BLaER1 treated with 17β-estradiol and CSF1 and Interleukin-3, amounts not matched to agents 10 nM and 100 nM (cell line): ENCODE results near the gene ING3.

ENCODE experiments used
- H3K27ac ChIP-seq, 11 experiments: shearing (Covaris generic); formaldehyde crosslinking; 2 replicates each; pipeline ENCODE4 v1.8.1; 2022
- H3K27me3 ChIP-seq, 11 experiments: shearing (Covaris generic); formaldehyde crosslinking; 2 replicates each; pipeline ENCODE4 v1.8.1; 2022
- H3K36me3 ChIP-seq, 11 experiments: shearing (Covaris generic); formaldehyde crosslinking; 2 replicates each; pipeline ENCODE4 v1.8.1; 2022
- H3K4me1 ChIP-seq, 10 experiments: shearing (Covaris generic); formaldehyde crosslinking; 2 replicates each; pipeline ENCODE4 v1.8.1; 2022
- H3K4me2 ChIP-seq, 11 experiments: shearing (Covaris generic); formaldehyde crosslinking; 2 replicates each; pipeline ENCODE4 v1.8.1; 2022
- H3K4me3 ChIP-seq, 10 experiments: shearing (Covaris generic); formaldehyde crosslinking; 2 replicates each; pipeline ENCODE4 v1.8.1; 2022
- H3K9ac ChIP-seq, 11 experiments: shearing (Covaris generic); formaldehyde crosslinking; 2 replicates each; pipeline ENCODE4 v1.8.1; 2022
- H3K9me3 ChIP-seq, 11 experiments: shearing (Covaris generic); formaldehyde crosslinking; replicated peaks in 1 of 11; 2 replicates each; pipeline ENCODE4 v1.8.1; 2022
- H4K20me1 ChIP-seq, 11 experiments: shearing (Covaris generic); formaldehyde crosslinking; 2 replicates each; pipeline ENCODE4 v1.8.1; 2022
- Cebpa-rat ChIP-seq, 11 experiments: shearing (Covaris generic); IDR thresholded peaks; 2 replicates each; pipeline ENCODE4 v1.8.1; 2022

The ING3 gene

DNA sequence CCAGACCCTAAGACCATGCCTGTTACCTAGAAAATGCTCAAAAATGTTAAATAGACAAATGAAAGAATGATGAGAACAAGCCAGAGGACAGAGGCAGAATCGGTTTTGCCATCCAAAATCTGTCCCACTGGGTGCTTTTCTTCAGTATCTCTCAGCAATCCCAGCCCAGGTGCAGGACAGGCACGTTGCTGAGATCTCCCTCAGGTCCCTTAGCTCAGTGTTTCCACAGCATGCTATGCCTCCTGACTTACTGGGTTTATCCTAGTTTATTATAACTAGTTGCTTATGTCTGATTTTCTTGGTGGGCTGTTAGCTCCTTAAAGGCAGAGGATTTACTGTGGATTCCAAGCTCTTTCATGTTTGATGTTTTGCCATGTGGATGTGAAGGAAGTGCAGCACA is 58.2 kb downstream of the ING3 start:
- H3K4me1 ChIP-seq: peaks cover 0 to 9% (median 0%) of the 10 kb centered on the region in 10 experiments; a peak in 1 of 20 replicates
- no peak for TF ChIP-seq Cebpa-rat (IDR thresholded peaks at IDR 0.05)

DNA sequence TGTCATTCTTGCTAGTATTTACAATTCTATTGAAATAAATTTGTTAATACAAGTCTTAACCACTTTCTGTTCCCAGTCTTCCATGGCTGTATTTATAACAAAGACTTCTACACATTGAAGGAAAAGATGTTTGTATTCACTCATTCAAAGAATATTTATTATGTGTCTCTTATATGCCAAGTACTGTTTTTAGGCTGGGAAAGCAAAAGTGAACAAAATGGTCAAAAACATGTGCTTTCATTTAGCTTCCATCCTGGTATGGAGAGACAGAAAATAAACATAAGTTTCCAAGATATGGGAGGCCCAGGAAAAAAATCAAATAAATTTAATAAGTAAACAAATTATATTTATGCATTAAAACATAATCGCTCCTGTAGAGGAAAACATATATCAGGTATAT is 60.8 kb downstream of the ING3 start:
- Histone ChIP-seq H3K4me1 (peaks cover 0 to 8% (median 0%) of the 10 kb centered on the region in 10 experiments; a peak in 1 of 20 replicates), H3K9ac (no peak overlapping the region), H3K27me3 (no peaks in the 10 kb centered on the region), H4K20me1 (no peaks in the 10 kb centered on the region), H3K27ac (no peak overlapping the region), H3K9me3 (no peaks in the 10 kb centered on the region), H3K36me3 (no peaks in the 10 kb centered on the region), H3K4me2 (no peak overlapping the region), H3K4me3 (no peak overlapping the region)
- TF ChIP-seq Cebpa-rat (IDR thresholded peaks at IDR 0.05): no peak

More for the DNA sequence above, 58.2 kb downstream of the ING3 start:
- Histone ChIP-seq H3K27me3 (no peaks in the 10 kb centered on the region), H3K9ac (no peak overlapping the region), H3K36me3 (no peaks in the 10 kb centered on the region), H4K20me1 (no peaks in the 10 kb centered on the region), H3K4me3 (no peak overlapping the region), H3K27ac (no peak overlapping the region), H3K4me2 (no peak overlapping the region), H3K9me3 (no peaks in the 10 kb centered on the region)

DNA sequence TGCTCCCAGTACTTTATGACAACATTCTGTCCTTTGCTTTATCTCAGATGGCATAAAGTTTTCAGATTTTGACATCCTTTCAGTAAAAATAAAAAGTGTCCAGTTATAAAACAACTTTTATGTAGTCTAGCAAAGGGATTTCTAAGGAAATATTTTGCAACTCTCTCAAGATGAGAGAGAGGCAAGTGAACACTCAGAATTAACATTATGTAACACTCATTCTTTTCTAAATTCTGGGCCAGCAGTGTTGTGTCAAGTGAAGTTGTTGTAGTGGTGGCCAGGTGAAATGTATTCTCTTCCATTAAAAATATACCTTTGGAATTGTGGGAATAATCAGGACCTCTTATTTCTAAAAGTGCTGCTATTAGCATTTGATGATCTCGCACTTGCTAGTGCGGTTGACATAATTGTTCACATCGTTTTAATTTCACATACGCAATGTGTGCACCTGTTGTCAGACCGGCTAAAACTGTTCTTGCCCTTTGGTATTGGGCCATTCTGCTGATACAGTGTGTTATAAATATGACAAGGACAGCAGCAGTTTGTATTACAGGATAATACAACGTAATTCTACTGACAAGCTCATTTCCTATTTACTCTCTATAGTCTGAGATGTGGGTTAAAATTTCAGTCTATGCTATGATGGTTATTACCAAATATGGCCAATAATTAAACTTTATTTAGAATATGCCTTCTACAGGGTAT is 61.7 kb downstream of the ING3 start:
- Histone ChIP-seq H3K27me3 (no peaks in the 10 kb centered on the region), H3K4me2 (no peak overlapping the region), H4K20me1 (no peaks in the 10 kb centered on the region), H3K27ac (no peak overlapping the region), H3K9ac (no peak overlapping the region), H3K36me3 (no peaks in the 10 kb centered on the region), H3K4me3 (no peak overlapping the region), H3K4me1 (0 out of 20 replicates have a peak, but pooled peaks cover 0 to under 1% (median 0%) of the 10 kb centered on the region in 10 experiments), H3K9me3 (no peaks in the 10 kb centered on the region)
- TF ChIP-seq Cebpa-rat (IDR thresholded peaks at IDR 0.05): no peak

DNA sequence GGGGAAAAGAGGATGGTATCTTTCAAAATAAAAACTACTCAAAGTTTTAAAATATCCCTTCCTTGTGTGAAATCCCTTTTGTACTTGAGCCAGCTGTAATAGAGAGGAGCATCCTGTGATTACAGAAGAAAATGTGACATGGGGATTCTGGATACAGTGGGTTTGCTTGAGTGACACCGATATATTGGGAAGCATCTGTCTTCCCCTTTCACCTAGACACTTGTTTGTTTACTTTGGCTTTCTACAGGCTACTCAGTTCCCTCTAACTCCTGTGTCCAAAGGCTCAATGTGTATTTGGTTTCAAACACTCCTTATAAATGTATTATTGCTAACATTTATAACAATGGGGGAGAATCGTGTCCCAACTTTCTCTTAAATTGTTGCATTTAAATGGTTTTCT is 62.3 kb downstream of the ING3 start:
- Histone ChIP-seq H3K36me3 (no peaks in the 10 kb centered on the region), H3K27me3 (no peaks in the 10 kb centered on the region), H4K20me1 (no peaks in the 10 kb centered on the region), H3K9ac (no peak overlapping the region), H3K9me3 (no peaks in the 10 kb centered on the region), H3K4me1 (0 out of 20 replicates have a peak, but pooled peaks cover 0 to 3% (median 0%) of the 10 kb centered on the region in 10 experiments), H3K27ac (no peak overlapping the region), H3K4me3 (no peak overlapping the region), H3K4me2 (no peak overlapping the region)
- TF ChIP-seq Cebpa-rat (IDR thresholded peaks at IDR 0.05): no peak

DNA sequence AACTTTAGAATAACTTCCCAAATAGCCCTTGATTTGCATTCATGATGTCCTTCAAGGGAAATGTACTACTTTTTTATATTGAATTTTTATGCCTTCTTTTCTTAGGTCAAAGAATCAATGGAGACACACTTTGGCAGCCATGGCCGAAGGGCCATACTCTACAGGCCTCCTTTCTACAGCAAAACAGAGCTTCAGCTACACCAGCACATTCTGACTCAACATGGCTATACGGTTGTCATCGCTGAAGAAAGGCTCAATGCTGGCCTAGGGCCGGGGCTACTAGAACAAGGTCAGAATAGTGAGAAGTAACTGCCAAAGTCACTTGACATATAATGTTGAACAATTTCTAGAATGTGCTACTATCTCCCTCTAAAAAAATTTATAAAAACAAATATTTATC is 65.0 kb downstream of the ING3 start:
- H3K4me2 ChIP-seq: no peak overlapping the region
- no peaks in the 10 kb centered on the region for H3K36me3 ChIP-seq
- no peaks in the 10 kb centered on the region for H3K9me3 ChIP-seq
- H3K9ac ChIP-seq: no peak overlapping the region
- no peaks in the 10 kb centered on the region for H3K27me3 ChIP-seq
- no peak overlapping the region for H3K27ac ChIP-seq
- H3K4me1 ChIP-seq: peaks cover 0 to 29% (median 0%) of the 10 kb centered on the region in 10 experiments; a peak in 7 of 20 replicates
- H3K4me3 ChIP-seq: no peak overlapping the region
- no peaks in the 10 kb centered on the region for H4K20me1 ChIP-seq
- TF ChIP-seq Cebpa-rat (IDR thresholded peaks at IDR 0.05): no peak

DNA sequence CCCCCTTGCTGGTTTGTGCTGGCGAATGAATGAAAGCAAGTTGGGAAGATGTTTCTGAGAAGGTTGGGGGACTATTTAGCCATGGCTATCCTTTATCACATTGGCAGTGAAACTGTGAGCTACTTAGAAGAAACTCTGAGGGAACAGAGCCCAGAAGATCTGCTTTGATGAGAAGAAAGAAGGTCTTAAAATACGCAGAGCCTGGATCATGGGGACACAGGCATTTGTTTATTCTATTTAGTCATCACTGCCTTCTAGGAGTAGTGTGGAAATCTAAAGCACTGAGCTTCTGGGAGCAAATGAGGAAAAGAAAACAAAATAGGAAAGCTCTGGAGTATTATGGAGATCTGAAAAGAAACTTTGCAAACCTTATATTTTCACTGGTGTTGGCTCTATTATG is 66.4 kb downstream of the ING3 start:
- TF ChIP-seq Cebpa-rat (IDR thresholded peaks at IDR 0.05): no peak
- Histone ChIP-seq H3K4me3 (no peak overlapping the region), H3K4me1 (peaks cover 0 to 43% (median 0%) of the 10 kb centered on the region in 10 experiments; a peak in 7 of 20 replicates), H3K4me2 (no peak overlapping the region), H3K27ac (no peak overlapping the region), H3K27me3 (no peaks in the 10 kb centered on the region), H3K36me3 (no peaks in the 10 kb centered on the region), H3K9ac (no peak overlapping the region), H4K20me1 (no peaks in the 10 kb centered on the region), H3K9me3 (no peaks in the 10 kb centered on the region)

DNA sequence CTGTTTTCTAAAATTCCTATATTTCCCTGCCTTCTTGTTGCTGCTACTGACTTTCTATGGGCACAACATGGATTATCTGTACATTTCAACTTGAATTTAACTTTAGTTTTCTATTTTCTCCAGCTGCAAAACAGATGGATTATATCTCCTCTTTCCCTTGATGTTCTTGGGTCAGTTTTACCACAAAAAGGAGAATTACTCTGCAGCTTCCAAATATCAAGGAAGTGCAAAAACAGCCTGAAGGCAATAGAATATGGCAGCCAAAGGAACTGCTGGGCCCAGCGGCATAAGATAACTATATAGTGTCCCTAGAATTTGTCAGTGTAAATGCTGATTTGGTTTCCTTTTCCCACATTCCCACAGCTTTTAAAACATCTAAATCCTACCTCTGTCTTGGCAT is 67.0 kb downstream of the ING3 start:
- Histone ChIP-seq H3K4me2 (no peak overlapping the region), H3K27ac (no peak overlapping the region), H3K9ac (no peak overlapping the region), H3K27me3 (no peaks in the 10 kb centered on the region), H3K9me3 (no peaks in the 10 kb centered on the region), H3K4me3 (no peak overlapping the region), H3K4me1 (peaks cover 0 to 48% (median 0%) of the 10 kb centered on the region in 10 experiments; a peak in 7 of 20 replicates), H3K36me3 (no peaks in the 10 kb centered on the region), H4K20me1 (no peaks in the 10 kb centered on the region)
- TF ChIP-seq Cebpa-rat (IDR thresholded peaks at IDR 0.05): no peak

DNA sequence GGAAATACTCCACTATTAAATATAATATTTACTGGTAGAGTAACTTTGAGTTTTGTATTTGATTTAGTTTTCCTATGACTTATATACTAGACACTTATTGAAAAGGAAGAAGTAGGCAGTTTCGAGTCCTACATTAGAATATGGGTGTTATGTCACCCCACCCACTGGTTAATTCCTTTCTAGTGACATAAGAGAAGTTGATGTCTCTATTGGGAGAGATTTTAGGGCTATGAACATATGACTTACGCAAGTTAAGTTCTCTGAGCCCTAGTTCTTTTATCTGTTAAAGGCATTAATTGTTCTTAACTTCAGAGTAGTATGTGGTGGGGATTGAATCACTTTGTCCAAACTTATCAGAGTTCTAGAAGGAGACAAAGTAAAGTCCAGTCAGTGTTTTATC is 68.4 kb downstream of the ING3 start:
- no peaks in the 10 kb centered on the region for H3K27me3 ChIP-seq
- no peaks in the 10 kb centered on the region for H3K36me3 ChIP-seq
- H3K4me2 ChIP-seq: peak overlapping the region in 4 of 11 experiments; percentile 11 to 75 (median 38); a peak in 5 of 22 replicates
- H3K27ac ChIP-seq: no peak overlapping the region
- no peak overlapping the region for H3K9ac ChIP-seq
- peaks cover 0 to 62% (median 6%) of the 10 kb centered on the region in 10 experiments; a peak in 16 of 20 replicates for H3K4me1 ChIP-seq
- H4K20me1 ChIP-seq: no peaks in the 10 kb centered on the region
- no peaks in the 10 kb centered on the region for H3K9me3 ChIP-seq
- TF ChIP-seq Cebpa-rat (IDR thresholded peaks at IDR 0.05): no peak
- no peak overlapping the region for H3K4me3 ChIP-seq

DNA sequence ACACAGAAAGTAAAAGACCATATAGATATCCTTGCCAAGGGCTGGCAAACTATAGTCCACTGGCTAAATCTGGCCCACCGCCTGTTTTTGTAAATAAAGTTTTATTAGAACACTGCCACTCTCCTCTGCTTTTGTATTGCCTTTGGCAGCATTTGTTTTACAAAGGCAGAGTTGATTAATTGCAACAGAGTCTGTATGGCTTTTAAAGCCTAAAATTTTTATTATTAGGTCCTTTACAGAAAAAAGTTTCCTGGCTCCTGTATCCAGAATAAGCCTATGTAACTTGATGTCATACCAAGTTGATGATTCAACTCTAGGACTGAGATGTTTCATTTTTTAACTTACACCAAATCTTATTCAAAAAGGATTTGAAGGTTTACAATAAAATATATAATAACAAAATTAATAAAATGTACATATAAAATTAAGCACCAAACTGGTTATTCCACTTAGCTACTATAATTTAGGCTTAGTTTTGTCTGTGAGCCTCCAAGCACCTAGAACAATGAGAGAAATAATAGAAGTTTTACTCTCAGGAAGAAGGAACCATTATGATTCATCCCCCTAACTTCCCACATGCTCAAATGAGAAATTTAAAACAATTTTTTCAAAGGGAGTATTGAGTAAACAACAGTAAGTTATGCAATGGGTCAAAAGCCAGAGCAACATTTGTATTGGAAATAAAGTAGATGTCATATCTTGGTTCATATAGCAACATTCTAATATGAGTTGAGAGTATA is 69.8 kb downstream of the ING3 start:
- Histone ChIP-seq H3K36me3 (no peaks in the 10 kb centered on the region), H3K4me1 (peaks cover 14 to 76% (median 20%) of the 10 kb centered on the region in 10 experiments; a peak in 19 of 20 replicates), H3K27ac (peak overlapping the region in 6 of 11 experiments; percentile 12 to 54 (median 45); a peak in 8 of 22 replicates), H3K4me3 (no peak overlapping the region), H3K9ac (0 out of 22 replicates have a peak overlapping the region, but pooled peaks of 1 of the 11 experiments have one; percentile 13), H3K9me3 (peaks cover 0 to 2% (median 0%) of the 10 kb centered on the region in 11 experiments; a peak in 3 of 22 replicates), H3K4me2 (peak overlapping the region in 5 of 11 experiments; percentile 20 to 75 (median 39); a peak in 8 of 22 replicates), H3K27me3 (no peaks in the 10 kb centered on the region), H4K20me1 (no peaks in the 10 kb centered on the region)
- no peak for TF ChIP-seq Cebpa-rat (IDR thresholded peaks at IDR 0.05)
